Astrocyte (in vitro differentiated cells and primary cell): ENCODE measurements around the gene FHIT.

Experiments
- CTCF ChIP-seq: IDR thresholded peaks from 2 replicates; pipeline ENCODE4 v1.5.1; 2011; ENCODE audit warnings: low read depth, mild to moderate bottlenecking, inconsistent platforms, low read length, moderate library complexity; ENCODE audit not compliant: insufficient read depth
- EZH2 ChIP-seq: IDR thresholded peaks from 2 replicates; pipeline ENCODE4 v1.6.1; 2012; ENCODE audit warnings: mild to moderate bottlenecking, low read length, inconsistent platforms; ENCODE audit not compliant: insufficient read depth

- no peak for TF ChIP-seq CTCF
- TF ChIP-seq EZH2, result no peak
Measured at GRCh38 chr3:59762941-59763340, 1488.3 kb downstream of the FHIT start.
